Mucosa of gallbladder (tissue), 1 donor: ENCODE results near the gene ETV6. TPM values are rescaled to one million over a fixed set of nuclear protein-coding genes. Genes with fewer than 3 reads are reported as not detected.

ENCODE experiments used
- DNase-seq: peaks from one replicate; pipeline ENCODE4 v3.0.0-alpha.2; 2020; ENCODE audit warnings: low spot score
- total RNA-seq: library from RNA; stranded (reverse); gene quantifications from one replicate; pipeline ENCODE4 v1.2.1, GENCODE V29; 2021
- donor health status: DM: no; HTN: no; CAD: no.

Gene ETV6
- total RNA-seq, 1 donor from 2014 or later, result 54.5 TPM

DNA sequence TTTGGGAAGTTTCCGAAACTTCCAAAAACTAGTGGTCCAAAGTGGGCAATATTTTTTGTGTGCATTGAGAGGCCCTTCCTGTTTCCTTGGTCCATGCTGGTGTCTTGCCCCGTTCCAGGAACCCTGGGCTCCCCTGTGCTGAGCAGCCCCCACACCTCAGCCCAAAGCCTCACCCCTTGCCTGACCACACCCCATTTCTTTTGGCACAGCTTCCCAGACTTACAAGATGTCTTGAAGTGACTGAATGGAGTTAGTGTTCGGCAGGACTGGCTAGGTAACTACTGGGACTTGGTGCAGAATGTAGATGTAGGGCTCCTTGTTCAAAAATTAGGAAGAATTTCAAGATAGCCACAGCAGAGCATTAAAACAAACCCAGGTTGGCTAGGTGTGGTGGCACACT lies 68.6 kb downstream of the ETV6 start:
- no peak for DNase-seq

DNA sequence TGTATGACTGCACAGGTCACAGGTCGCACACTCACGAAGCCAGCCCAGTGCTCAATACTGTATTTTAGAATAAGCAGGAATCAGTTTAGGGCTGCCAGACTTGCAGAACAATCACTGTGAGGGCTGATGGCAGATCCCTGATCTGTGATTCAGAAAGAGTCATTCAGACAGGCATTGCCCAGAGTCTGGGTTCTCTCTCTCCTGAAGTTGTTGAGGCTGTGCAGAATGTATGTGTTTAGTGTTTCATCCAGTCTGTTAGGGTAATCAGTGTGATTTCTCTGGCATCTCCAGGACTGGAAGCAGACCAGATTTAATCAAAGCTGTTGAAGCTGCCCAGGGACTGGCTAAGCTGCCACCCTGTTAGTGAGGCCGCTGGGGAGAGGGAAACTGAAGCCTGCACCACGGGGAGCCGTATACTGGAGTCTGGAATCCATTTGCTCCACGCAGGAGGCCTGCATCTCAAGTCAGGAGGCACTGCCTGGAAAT lies 69.3 kb downstream of the ETV6 start:
- no peak for DNase-seq

DNA sequence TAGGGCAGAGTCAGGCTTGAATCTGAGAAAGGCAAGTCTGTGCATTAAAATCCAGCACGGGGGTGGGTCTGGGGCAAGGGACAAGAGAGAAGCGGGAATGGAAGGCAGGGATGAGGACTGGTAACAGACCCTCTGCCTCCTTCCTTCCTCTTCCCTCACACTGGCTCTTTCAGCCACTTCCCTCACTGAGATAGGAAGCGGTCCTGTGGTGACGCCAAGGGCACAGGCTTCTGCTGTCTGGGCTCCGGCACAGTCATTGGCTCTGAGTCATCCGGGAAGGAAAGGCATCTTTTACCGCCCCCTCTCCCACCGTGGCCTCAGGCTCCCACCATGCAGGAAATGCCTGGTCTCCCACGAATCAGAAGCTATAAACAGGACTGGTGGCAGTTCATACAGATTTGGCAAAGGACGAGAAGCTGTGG lies 70.2 kb downstream of the ETV6 start:
- peak; percentile 49 for DNase-seq

DNA sequence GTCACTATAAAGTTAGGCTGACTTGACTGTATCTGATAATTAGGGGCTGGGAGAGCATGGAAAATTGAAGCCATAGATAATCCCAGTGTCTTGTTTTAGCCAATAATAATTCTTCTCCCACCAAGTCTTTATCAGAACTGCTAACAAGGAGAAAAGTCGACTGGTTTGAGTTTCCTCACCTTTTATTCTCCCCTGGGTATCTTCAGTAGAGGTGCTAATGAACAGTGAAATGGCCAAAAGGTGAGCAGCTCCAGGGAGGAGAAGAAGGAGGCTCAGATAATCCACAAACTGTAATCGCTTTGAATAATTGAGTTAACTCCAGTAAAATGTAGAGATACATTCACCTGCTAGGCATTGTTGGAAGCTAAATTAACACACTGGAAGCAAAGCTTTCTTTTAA lies 72.6 kb downstream of the ETV6 start:
- DNase-seq, result no peak

DNA sequence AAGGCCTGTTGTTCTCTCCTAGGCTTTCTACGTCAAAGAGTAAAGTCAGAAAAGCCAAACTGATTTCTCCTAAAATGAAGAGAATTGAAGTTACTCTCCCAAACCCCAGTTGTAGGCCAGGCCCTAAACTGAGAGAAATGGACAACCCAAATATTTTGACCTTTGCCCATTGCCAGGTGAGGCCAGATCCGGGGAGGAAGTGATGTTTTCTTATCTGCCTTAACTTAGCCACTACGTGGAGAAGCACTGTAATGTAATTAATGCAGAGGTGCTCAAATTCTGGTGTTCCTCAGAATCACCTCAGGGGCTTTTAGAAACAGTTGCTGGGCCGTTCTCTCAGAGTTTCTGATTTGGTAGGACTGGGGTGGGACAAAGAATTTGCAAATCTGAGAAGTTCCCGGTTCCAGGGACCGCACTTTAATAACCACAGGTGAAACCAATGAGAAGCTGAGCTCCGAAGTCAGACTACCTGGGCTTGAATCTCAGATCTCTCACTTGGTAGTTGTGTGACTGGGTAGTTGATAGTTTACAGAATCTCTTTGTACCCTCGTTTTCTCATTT lies 73.2 kb downstream of the ETV6 start:
- DNase-seq, result no peak

DNA sequence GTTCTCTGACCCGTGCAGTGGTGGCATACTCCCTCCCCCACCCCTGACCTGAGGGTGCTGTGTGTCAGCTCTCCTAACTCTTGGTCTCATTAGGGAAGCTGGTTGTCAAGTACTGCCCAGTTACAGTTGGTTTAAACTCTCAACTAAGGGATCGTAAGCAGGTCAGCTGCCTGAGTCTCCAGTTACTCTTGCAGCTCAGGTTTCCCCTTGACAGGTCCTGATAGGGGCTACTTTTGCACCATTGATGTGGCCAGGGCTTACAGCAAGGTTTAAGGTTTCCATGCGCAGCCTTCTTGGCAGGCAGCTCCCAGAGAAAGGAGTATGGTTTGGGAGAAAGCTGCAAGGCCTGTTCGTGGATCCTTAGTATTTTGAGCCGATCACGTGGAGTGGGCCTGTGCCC lies 74.5 kb downstream of the ETV6 start:
- no peak for DNase-seq

DNA sequence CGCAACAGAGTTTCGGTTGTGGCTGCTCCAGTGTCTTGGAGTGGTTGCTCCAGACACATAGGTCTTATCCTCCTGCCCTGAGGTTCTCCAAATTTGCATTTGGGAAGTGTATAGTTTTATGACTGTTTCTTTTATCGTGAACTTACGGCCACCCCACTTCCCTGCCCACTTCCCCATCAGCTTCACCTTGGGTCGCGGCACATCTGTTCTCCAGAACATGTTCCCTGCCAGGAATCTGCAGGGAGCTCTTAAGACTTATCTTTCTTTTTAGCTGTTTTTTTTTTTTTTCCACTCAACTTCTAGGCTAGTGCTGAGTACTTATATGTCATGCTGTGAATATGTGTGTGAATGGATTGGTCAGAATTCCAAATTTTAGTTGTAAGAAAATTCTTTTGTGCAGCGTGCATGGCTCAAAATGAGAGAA lies 75.4 kb downstream of the ETV6 start:
- no peak for DNase-seq

DNA sequence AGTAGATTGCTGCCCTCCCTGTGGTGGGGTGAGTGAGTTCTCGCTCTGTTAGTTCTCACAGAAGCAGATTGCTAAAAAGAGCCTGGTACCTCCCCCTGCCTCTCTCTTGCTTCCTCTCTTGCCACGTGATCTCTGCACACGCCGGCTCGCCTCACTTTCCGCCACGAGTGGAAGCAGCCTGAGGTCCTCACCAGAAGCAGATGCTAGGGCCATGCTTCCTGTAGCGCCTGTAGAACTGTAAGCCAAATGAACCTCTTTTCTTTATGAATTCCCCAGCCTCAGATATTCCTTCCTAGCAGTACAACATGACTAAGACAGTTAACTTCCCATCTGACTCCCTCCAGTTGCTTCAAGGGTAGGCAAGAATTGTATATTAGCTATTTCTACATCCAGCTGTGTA lies 76.2 kb downstream of the ETV6 start:
- DNase-seq, result no peak

DNA sequence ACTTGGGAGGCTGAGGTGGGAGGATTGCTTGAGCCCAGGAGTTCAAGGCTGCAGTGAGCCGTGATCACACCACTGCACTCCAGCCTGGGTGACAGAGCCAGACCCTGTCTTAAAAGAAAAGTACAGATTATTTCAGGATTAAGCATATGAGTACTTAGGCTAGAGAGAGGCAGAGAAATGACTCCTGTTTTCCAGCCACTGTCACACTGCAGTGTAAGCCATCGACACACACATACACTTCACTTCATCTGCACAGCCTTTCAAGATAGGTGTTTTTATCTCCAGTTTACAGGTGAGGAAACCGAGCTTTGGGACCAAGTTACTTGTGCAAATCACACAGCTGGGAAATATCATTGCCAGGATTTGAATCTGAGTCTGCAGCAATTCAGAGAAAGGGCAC lies 77.2 kb downstream of the ETV6 start:
- no peak for DNase-seq

DNA sequence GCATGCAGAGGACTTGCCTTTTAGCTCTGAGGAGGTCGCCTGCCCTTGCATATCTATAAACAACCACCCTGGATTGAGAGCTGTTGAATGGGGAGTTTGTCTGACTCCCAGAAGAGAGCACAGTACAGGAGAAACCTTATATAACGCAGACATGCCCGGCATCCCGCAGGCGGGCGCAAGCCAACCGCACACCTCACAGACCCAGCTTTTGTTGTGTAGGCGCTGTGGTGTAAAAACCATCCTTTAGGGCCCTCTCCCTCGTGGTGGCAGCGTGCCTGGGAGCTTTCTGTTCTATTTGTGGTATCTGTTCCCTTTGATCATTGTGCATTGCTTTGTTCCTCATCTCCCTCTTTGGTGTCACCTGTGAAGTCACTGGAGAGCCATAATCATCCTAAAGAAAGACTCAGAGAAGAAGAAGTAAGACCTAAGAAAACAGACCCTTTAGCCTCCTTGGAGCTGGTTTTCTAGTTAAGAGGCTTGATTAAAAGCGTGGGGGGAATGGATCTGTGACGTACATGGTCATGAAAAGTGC lies 77.7 kb downstream of the ETV6 start:
- DNase-seq, result no peak

DNA sequence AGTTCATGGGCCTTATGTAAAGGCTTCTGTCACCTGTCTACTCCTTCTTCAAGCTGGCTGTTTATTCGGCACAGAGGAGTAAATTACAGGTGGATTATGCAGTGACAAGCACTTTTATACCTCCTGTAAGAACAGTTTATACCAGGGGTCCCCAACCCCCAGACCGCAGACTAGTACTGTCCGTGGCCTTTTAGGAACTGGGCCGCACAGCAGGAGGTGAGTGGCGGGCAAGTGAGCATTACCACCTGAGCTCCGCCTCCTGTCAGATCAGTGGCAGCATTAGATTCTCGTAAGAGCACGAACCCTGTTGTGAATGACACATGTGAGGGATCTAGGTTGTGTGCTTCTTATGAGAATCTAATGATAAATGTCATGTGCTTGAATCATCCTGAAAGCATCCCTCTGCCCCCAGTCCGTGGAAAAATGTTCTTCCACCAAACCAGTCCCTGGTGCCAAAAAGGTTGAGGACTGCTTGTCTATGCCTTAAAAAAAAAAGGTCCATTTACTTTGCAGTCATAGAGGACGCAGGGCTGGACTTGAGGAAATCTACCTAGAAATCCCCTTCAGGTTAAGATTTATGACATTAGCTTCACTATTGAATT lies 78.8 kb downstream of the ETV6 start:
- DNase-seq, result no peak

DNA sequence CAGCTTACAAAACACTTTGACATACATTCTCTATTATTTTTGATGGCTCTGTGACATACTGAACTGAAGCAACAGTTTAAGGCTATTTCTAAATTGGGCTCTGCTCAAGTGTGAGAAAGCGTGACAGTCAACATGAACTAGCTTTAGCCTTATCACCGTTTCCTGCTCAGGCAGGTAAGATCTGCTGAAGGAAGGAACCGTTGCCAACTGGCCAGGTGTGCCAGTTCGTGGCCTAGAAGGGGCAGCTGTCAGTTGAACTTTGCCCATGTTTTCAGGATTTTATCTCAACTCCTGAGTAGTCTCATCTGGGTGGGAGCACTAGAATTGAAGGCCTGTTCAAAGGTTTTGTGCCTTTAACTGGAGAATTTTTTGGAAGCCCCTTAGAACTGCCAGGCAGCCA lies 79.5 kb downstream of the ETV6 start:
- peak; percentile 85 for DNase-seq

DNA sequence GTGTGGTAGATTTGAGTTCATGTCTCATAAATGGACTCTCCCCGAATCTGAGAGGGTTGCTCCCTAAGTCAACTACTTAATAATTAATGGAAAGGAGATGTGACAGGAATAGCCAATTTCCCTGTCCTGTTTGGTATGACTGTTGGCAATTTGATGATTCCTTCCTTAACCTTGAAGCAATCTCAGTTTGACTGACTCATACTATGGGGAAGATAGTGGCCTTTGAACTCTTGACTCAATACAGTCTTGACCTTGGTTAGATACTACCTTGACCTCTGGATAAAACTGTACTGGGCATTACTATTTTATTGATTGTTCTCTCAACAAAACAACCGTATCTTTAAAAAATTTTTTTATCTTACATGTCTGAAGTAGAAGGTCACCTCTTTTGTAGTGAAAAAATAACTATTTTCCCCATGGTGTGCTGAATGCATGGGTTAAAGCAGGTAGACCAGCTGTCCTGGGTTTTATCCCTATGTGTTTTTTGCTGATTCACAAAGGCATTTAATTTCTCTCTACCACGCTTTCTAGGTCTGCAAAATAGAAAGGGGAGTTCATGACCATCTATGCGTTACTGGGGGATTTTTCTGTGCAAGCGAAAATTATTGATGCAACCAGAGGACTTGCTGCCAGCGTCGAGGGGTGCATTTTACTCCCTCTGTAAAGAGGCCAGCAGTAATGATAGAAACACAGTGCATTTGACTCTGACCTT lies 80.1 kb downstream of the ETV6 start:
- DNase-seq, result no peak

DNA sequence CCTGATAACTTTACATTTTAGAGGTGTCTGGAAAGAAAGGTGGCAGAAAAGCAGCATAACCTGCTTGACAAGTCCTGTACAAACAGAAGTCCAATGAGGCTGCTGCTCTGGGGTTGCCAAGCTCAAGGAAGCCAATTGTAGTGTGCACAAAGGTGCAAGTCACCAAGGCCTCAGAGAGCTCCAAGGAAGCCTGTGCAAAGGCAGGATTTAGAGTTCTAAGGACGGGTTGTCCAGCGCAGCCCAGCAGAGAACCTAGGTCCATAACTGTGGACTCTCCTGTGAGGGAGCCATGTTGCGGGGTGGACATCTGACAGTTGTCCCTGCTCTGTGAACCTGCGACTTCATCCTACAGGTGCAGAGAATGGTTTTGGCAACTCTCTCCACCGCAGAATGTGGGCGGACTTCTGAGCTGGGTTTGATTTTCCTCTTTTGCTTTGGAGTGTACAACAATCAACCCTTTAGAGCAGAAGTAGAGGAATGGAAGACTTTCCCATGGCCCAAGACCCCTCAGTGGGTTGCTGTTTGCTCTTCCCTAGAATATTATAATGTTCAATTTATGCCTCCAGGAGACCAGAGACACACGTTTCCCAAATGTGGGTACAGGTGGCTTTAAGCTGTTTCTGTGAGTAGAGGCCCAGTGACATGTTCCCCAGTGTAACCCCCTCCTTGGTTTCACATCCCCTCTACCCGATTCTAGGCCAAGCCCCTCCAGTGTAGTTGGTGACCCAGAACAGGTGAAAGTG lies 81.0 kb downstream of the ETV6 start:
- DNase-seq, result peak; percentile 84

DNA sequence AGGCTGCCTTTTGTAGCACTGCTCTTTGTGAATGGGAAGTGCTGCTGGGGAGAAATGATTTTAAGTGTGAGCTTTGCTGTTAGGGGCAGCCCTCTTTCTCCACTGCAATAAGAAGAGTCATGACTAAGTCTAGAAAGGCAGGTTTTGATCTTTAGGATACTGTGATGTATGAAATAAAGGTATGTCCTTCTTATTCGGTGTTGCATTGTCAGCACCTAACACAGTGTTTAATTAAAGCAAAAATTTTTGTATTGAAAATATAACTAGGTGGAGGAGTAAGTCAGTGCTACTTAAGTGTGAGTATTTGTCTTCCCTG lies 81.5 kb downstream of the ETV6 start:
- DNase-seq, result no peak

DNA sequence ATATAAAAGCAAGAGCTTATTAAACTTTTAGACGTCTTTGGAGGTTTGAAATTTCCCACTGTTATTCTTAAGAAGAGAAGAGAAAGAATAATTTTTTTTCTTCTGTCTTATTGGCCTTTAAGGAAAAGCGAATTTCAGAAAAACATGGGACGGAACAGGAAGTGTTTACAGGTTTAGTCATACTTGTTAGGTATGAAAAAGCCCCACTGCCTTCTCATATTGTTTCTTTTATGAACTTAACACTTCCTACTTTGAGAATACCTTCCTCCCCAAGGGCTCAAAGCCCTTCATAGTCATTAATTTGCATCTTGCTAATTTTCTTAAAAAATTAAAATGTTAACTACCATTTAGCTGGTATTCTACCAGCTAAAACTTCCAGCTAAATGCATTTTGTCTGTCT lies 82.0 kb downstream of the ETV6 start:
- DNase-seq, result no peak

DNA sequence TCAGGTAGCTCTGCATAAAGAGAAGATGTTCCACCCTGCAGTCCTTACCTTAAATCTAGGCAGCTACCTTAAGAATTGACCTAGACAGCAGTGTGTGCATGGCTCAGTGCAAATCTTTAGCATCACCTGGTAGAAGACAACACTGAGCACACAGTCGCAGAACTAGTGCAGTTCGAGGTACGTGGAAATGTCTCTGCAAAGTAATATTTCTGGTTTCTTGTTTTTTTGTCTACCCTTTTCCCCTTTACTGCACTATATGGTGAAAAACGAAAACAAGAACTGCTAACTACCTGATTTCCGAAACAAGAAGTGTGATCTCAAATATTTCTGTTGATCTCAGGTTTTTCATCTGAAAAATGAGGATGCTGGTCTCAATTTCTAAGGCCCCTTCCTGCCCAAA lies 82.5 kb downstream of the ETV6 start:
- no peak for DNase-seq

DNA sequence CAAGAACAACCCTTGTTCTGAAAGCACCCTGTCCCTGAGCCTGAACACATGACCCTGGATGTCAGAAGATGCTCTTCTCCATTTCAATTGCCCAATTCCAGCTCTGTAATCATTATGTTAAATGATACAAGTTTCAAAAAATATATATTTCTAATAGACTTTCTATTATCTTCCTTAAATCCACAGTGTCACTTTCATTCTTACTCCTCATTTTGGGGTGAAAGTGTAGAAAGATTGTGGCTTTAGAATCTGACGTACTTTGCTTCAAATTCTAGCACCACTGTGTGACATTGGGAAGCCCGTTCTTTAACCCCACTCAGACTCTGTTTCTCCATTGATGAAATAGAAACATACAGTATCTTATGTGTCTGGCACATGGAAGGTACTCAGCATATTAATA lies 83.2 kb downstream of the ETV6 start:
- DNase-seq, result no peak

DNA sequence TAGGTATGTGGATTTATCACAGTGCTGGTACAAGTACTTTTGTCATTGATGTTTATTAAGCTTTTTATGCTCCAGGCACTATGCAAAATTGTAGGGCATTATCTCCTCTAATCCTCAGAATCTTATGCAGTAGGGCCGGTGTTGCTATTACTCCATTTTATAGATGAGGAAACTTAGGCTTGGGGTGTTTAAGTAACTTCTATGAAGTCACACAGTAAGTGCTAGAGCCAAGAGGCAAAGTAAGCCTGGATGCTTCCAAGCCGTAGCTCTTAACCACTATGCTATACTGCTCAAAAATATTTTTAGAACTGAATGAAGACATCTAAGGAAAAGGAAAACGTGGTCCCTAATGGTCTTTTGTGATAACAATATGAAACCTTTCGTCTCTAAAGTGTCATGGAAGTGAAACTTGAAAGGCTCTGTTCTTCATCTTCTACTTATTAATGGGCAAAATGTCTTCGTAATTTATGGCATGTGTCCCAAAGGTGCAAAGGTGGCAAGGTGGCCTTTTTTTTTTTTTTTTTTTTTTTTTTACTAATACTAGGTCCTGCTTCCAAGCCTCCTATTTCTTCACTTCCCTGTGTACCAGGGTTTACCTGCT lies 85.2 kb downstream of the ETV6 start:
- DNase-seq, result no peak

DNA sequence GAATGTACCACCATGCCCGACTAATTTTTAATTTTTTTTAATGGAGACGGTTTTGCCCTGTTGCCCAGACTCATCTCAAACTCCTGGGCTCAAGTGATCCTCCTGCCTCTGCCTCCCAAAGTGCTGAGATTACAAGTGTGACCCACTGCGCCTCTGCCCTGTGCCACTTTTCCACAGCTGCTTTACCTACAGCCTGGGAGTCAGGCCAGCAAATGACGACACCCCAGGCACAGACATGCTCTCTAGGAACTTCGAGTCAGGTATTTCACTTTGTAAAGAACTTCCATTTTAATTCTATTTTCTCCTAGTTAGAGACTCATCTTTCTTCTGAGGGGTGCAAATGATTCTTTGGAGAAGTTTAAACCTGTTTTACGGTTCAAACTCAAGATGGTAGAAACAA lies 89.0 kb downstream of the ETV6 start:
- DNase-seq, result no peak

DNA sequence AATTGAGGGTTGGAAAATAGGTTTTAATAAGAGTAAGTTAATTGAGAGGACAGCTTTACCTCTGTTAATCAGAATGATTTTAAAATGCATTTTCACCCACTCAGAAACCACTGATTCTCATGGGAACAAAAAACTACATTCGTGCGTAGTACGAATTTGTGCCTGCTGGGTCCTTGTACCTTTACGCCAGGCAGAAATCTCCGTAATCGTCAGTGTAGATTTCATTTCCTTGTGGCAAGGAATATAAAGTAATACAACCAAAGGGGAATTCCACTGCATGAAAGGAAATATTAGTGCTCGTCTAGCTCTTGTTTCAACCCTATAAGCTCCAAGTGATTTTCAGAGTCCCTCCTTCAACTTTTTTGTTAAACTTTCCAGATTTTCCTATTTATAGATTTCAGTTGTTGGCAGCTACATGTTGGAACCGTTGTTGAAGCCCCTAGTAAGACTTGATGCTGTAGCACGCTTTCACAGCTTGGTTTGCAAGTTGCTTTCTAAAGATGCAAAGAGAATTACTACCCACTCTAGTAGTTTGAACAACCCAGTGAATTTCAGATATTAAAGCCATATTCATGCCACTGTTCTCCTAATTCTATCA lies 90.6 kb downstream of the ETV6 start:
- DNase-seq, result no peak
